GM21515 (cell line): Measurements from ENCODE around the gene RAI14.
"Not testable (repeated sequence)": the region's sequence is repeated elsewhere in the genome, so short reads cannot be mapped to it uniquely, and the experiment has no call there.

ENCODE experiments used
- ATAC-seq: cut with Tn5 transposase; IDR thresholded peaks from one replicate; pipeline ENCODE4 v1.9.1; 2021; ENCODE audit not compliant: unreplicated experiment

RAI14 gene

GRCh38 chr5:34811706-34812105, 155.6 kb downstream of the RAI14 start:
- ATAC-seq = no peak

GRCh38 chr5:34813509-34813908, 157.4 kb downstream of the RAI14 start:
- no peak for ATAC-seq

GRCh38 chr5:34817558-34818351, 161.6 kb downstream of the RAI14 start:
- no peak for ATAC-seq

- no peak for ATAC-seq
Observed at GRCh38 chr5:34818717-34819116, 162.6 kb downstream of the RAI14 start.

GRCh38 chr5:34820593-34820992, 164.5 kb downstream of the RAI14 start:
- ATAC-seq = no peak

- no peak for ATAC-seq
Observed at GRCh38 chr5:34822956-34823715, 167.0 kb downstream of the RAI14 start.

- ATAC-seq = no peak
Observed at GRCh38 chr5:34826347-34826746, 170.2 kb downstream of the RAI14 start.

GRCh38 chr5:34827588-34828506, 171.7 kb downstream of the RAI14 start:
- ATAC-seq = no peak

GRCh38 chr5:34830827-34831226, 174.7 kb downstream of the RAI14 start:
- ATAC-seq = not testable (repeated sequence)

- no peak for ATAC-seq
Observed at GRCh38 chr5:34831303-34831702, 175.2 kb downstream of the RAI14 start.

- ATAC-seq = no peak
Observed at GRCh38 chr5:34832568-34832967, 176.4 kb downstream of the RAI14 start.

- ATAC-seq = no peak
Observed at GRCh38 chr5:34833090-34833489, 177.0 kb downstream of the RAI14 start.

GRCh38 chr5:34833976-34834793, 178.1 kb downstream of the RAI14 start:
- ATAC-seq = no peak

GRCh38 chr5:34834794-34835089, 178.6 kb downstream of the RAI14 start:
- ATAC-seq = no peak

- ATAC-seq = no peak
Observed at GRCh38 chr5:34835664-34836063, 179.5 kb downstream of the RAI14 start.

GRCh38 chr5:34838785-34839714, 182.9 kb downstream of the RAI14 start, which contains the start of gene TTC23L:
Gene TTC23L, plus strand, starts transcription at chr5:34839164. Its CDS starts 1,508 bp downstream, at chr5:34840672.
- ATAC-seq = peak; percentile 97

GRCh38 chr5:34841816-34842215, 185.7 kb downstream of the RAI14 start:
- no peak for ATAC-seq

GRCh38 chr5:34842554-34842953, 186.4 kb downstream of the RAI14 start:
- ATAC-seq = no peak

- ATAC-seq = no peak
Observed at GRCh38 chr5:34843497-34843896, 187.4 kb downstream of the RAI14 start.
